Endothelial cell of umbilical vein (primary cell): ENCODE measurements around the gene SLC25A15. TPM values are rescaled to one million over a fixed set of nuclear protein-coding genes. Genes with fewer than 3 reads are reported as not detected.

Experiments
- Bru-seq: library from RNA; stranded (reverse); fragments of 400-500 nt; gene quantifications from one replicate; lab custom pipeline; 2021; lab: Mats Ljungman, UMichigan
- BruChase-seq, 2 experiments: library from RNA; stranded (reverse); fragments of 400-500 nt; gene quantifications; one replicate each; lab custom pipeline; 2021; lab: Mats Ljungman, UMichigan
- BruUV-seq: library from RNA; stranded (reverse); fragments of 400-500 nt; replicated peaks from 2 replicates; lab custom pipeline; 2021; lab: Mats Ljungman, UMichigan
- CTCF ChIA-PET: fragments of 300-600, 350-600 bp; sonication (Branson Sonifier 250); formaldehyde crosslinking; loops from one replicate; lab custom pipeline; 2021; ENCODE audit warnings: antibody characterized with exemption, inconsistent platforms; lab: Charles Lee
- POLR2A ChIA-PET: fragments of 300-600, 350-600 bp; sonication (Branson Sonifier 250); formaldehyde crosslinking; loops from one replicate; lab custom pipeline; 2021; ENCODE audit warnings: antibody characterized with exemption, inconsistent platforms; lab: Charles Lee
- DNase-seq: peaks from one replicate; pipeline ENCODE4 v3.0.0-alpha.2; 2011; ENCODE audit warnings: low read depth, low spot score
- FAIRE-seq: peaks from 2 replicates; lab custom pipeline; 2011; peaks lifted over from hg19 to GRCh38; lab: Jason Lieb, UNC
- H2AFZ ChIP-seq: 2 replicates; pipeline ENCODE4 v1.6.0; 2012; ENCODE audit warnings: low read depth, low read length, control low read depth, inconsistent platforms
- H3K27ac ChIP-seq: 2 replicates; pipeline ENCODE4 v1.5.1; 2011; ENCODE audit warnings: low read depth, mild to moderate bottlenecking, control low read depth, low read length, moderate library complexity; ENCODE audit not compliant: insufficient read depth
- H3K27me3 ChIP-seq, 2 experiments: 2 replicates each; pipeline versions ENCODE4 v1.6.0 to v1.6.1; 2011; ENCODE audit warnings: low read length in 2 of 2, mixed read lengths in 1 of 2; ENCODE audit not compliant: control insufficient read depth in 2 of 2, insufficient read depth in 2 of 2
- H3K36me3 ChIP-seq, 2 experiments: 2 replicates in 1 of 2; 3 replicates in 1 of 2; pipeline ENCODE4 v1.5.1; 2011; ENCODE audit warnings: low read length in 2 of 2, mild to moderate bottlenecking in 1 of 2, moderate library complexity in 1 of 2; ENCODE audit not compliant: control insufficient read depth in 2 of 2, insufficient read depth in 2 of 2; ENCODE audit errors: extremely low read depth in 1 of 2
- H3K4me1 ChIP-seq: 3 replicates; pipeline ENCODE4 v1.5.1; 2011; ENCODE audit warnings: mild to moderate bottlenecking, low read length; ENCODE audit not compliant: control insufficient read depth, insufficient read depth; ENCODE audit errors: extremely low read depth
- H3K4me2 ChIP-seq: 2 replicates; pipeline ENCODE4 v1.6.1; 2011; ENCODE audit warnings: low read length, control low read depth, mixed read lengths; ENCODE audit not compliant: insufficient read depth
- H3K4me3 ChIP-seq, 3 experiments: fragments of 200-600 bp in 1 of 3; sonication (generic), shearing (Covaris generic) in 1 of 3; replicated peaks in 1 of 3; 2 replicates each; pipeline ENCODE4 v1.5.1; 2011 to 2016; ENCODE audit warnings: control low read depth in 3 of 3, low read length in 3 of 3, mild to moderate bottlenecking in 2 of 3, inconsistent platforms in 1 of 3, low read depth in 1 of 3, moderate library complexity in 1 of 3; ENCODE audit not compliant: insufficient read depth in 1 of 3
- H3K79me2 ChIP-seq: 2 replicates; pipeline ENCODE4 v1.6.0; 2012; ENCODE audit warnings: low read length, inconsistent platforms; ENCODE audit not compliant: control insufficient read depth, insufficient read depth
- H3K9ac ChIP-seq: replicated peaks from 2 replicates; pipeline ENCODE3; 2011; ENCODE audit warnings: low read length, control low read depth; ENCODE audit not compliant: insufficient read depth; ENCODE audit errors: extremely low read depth
- H3K9me1 ChIP-seq: replicated peaks from 3 replicates; pipeline ENCODE4 v1.6.0; 2011; ENCODE audit warnings: mild to moderate bottlenecking, low read length; ENCODE audit not compliant: control insufficient read depth, insufficient read depth; ENCODE audit errors: extremely low read depth
- H3K9me3 ChIP-seq: replicated peaks from 2 replicates; pipeline ENCODE4 v1.5.1; 2012; ENCODE audit warnings: low read length, inconsistent platforms; ENCODE audit not compliant: control insufficient read depth, insufficient read depth
- H4K20me1 ChIP-seq: replicated peaks from 2 replicates; pipeline ENCODE3; 2011; ENCODE audit warnings: mild to moderate bottlenecking, low read length; ENCODE audit not compliant: control insufficient read depth, insufficient read depth; ENCODE audit errors: extremely low read depth
- CTCF ChIP-seq, 2 donors: IDR thresholded peaks; 1 replicate in 1 of 2; 2 replicates in 1 of 2; pipeline ENCODE4 v1.5.1; 2011; ENCODE audit warnings: low read length in 2 of 2, mild to moderate bottlenecking in 2 of 2, moderate library complexity in 2 of 2, control low read depth in 1 of 2, inconsistent platforms in 1 of 2, low read depth in 1 of 2; ENCODE audit not compliant: insufficient read depth in 1 of 2; ENCODE audit errors: extremely low read depth in 1 of 2
- EZH2 ChIP-seq: IDR thresholded peaks from 2 replicates; pipeline ENCODE4 v1.6.1; 2012; ENCODE audit warnings: borderline replicate concordance, low read depth, mild to moderate bottlenecking, moderate library complexity, low read length, inconsistent platforms; ENCODE audit not compliant: severe bottlenecking
- FOS ChIP-seq: IDR thresholded peaks from 2 replicates; pipeline ENCODE4 v1.6.1; 2011; ENCODE audit warnings: mild to moderate bottlenecking, low read length, moderate library complexity, borderline replicate concordance; ENCODE audit not compliant: insufficient read depth
- GATA2 ChIP-seq: IDR thresholded peaks from 2 replicates; pipeline ENCODE4 v1.7.0; 2011; ENCODE audit warnings: low read depth, mild to moderate bottlenecking, moderate library complexity, mixed read lengths, low read length; ENCODE audit not compliant: insufficient read length, insufficient read depth
- JUN ChIP-seq: IDR thresholded peaks from 2 replicates; pipeline ENCODE4 v1.6.1; 2011; ENCODE audit warnings: borderline replicate concordance, low read depth; ENCODE audit not compliant: insufficient read length, insufficient read depth
- MYC ChIP-seq: IDR thresholded peaks from one replicate; pipeline ENCODE4 v1.6.1; 2011; ENCODE audit warnings: mild to moderate bottlenecking, low read depth, low read length
- POLR2A ChIP-seq: IDR thresholded peaks from 2 replicates; pipeline ENCODE4 v1.6.1; 2012; ENCODE audit warnings: low read depth, mild to moderate bottlenecking, control low read depth, low read length
- POLR2AphosphoS5 ChIP-seq: IDR thresholded peaks from 2 replicates; pipeline ENCODE4 v1.6.1; 2012; ENCODE audit warnings: low read depth, mild to moderate bottlenecking, control low read depth, low read length, moderate library complexity; ENCODE audit not compliant: insufficient read depth
- dilution Hi-C: fragments of 300-500 bp; cut with MboI; formaldehyde crosslinking; loops from one replicate; pipeline ENCODE4 v1.15.0; 2019; ENCODE audit warnings: low sequenced_read_pairs; ENCODE audit not compliant: extremely low pct_ligation_motif_present
- intact Hi-C: fragments of 100-400 bp; cut with micrococcal nuclease; formaldehyde crosslinking; loops from one replicate; pipeline ENCODE4 v1.10.0; 2022
- long read RNA-seq: library from polyadenylated mRNA; stranded (forward); transcript quantifications from one replicate; pipeline ENCODE4 v2.0.0, GENCODE V29; 2021
- polyA minus RNA-seq, 3 experiments: library from RNA; depleted of rRNA, polyadenylated mRNA; stranded (reverse); fragments of >200 nt; gene quantifications; 1 replicate in 1 of 3; 2 replicates in 2 of 3; pipeline ENCODE4 v1.2.3, GENCODE V29; 2011
- polyA plus RNA-seq, 4 experiments: library from polyadenylated mRNA; depleted of rRNA in 3 of 4; stranded (reverse) in 3 of 4; unstranded in 1 of 4; fragments of >200 nt; gene quantifications; 2 replicates each; pipeline versions ENCODE4 v1.2.1 to v1.2.3, GENCODE V29; 2011 to 2012; ENCODE audit warnings: missing spikeins in 1 of 4
- total RNA-seq: library from RNA; stranded (reverse); gene quantifications from 2 replicates; pipeline ENCODE4 v1.2.3, GENCODE V29; 2021
- TF ChIP-seq, protein P1 (sequence below): IDR thresholded peaks from 2 replicates; pipeline ENCODE4 v1.6.1; 2011; ENCODE audit not compliant: insufficient read depth, insufficient read length

Gene SLC25A15
- 10.8 and 11.5 TPM in 2 replicates for total RNA-seq
- 6.8 and 7.1 TPM in 2 replicates for polyA plus RNA-seq
- polyA plus RNA-seq (2011; cell fraction: cytosol; rRNA removed): 7.2 and 8.2 TPM in 2 replicates
- polyA plus RNA-seq (2011; cell fraction: nucleus; rRNA removed): 4.1 and 5.1 TPM in 2 replicates
- 13.9 and 16.3 TPM in 2 replicates for polyA plus RNA-seq (2012)
- polyA minus RNA-seq: 20.3 and 21.7 TPM in 2 replicates
- polyA minus RNA-seq (2011; cell fraction: cytosol; rRNA and poly(A)+ RNA removed): 9.9 TPM
- polyA minus RNA-seq (2011; cell fraction: nucleus; rRNA and poly(A)+ RNA removed): 2.6 and 4.0 TPM in 2 replicates
- percentile 58 among the genes with signal in this experiment for Bru-seq, nascent RNA
- BruChase-seq, experiment 1, labeled RNA remaining after a 6-hour chase: percentile 59 among the genes with signal in this experiment
- BruChase-seq, experiment 2, labeled RNA remaining after a 2-hour chase: percentile 49 among the genes with signal in this experiment
- long read RNA-seq, partial matches to known transcripts: 0 of 5 reads
- long read RNA-seq, other reads (novel, unspliced or antisense): 1 of 5 reads

DNA sequence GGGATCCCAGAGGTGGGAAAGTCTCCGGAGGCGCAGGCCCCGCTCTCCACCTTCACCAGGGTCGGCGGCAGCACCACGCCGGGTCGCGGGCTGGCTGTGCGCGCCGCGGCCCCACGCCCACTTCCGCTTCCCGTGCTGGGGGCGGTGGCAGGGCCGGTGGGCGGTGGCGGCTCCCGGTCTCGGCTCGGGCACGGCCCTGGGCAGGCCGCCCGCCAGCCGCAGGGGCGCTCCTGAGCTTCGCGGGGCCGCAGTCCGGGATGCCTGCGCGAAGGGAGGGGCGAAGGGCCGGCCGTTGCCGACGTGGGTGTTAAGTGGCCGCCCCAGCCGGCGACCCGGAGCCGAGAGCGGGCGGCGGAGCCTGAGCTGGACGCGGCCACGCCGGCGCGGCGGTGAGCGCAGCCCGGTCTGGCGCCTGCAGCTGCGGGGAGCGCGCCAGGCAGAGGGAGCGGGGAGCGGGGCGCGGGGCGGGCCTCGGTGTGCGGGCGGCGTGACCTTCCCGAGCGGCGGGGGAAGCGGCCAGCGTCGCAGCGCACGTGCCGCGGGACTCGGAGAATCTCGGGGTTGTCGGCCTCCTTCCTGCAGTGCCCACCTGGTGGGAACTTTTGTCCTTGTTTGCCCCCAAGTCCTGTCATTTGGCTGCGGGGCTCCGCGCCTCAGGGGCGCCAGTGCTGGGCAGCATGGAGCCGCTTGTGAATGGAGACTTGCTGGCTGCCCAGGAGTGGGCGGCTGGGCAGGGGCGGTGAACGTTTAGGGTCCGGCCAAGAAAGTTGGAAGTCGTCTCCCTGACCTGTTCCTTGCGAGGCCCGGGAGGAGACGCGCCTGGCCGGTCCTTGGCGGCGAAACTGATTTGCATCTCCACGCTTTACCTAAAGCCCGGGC, at the start of gene SLC25A15:
SLC25A15 (plus strand) TSS at position 337 of the 879 bp plus-strand sequence. CDS start 3,616 bp downstream, outside the sequence.
- no peaks in the 10 kb centered on the region for H3K9me1 ChIP-seq
- H3K9ac ChIP-seq: peak within 1 kb of the TSS; percentile 82
- no peaks in the 10 kb centered on the region for H3K9me3 ChIP-seq
- intact Hi-C loops: loop anchor here (1.0 kb wide), 2 partner anchors 18 to 132 kb away; partner anchors contain the start of gene MRPS31
- peaks cover 3% of the 10 kb centered on the region for H3K79me2 ChIP-seq
- ChIA-PET POLR2A (no interaction called here), CTCF (interaction anchor here (1.2 to 2.8 kb wide), 7 partner anchors 9 to 1106 kb away, joined by 3 to 23 read pairs (median 4); no protein-coding TSS in a partner anchor)
- dilution Hi-C loops: no loop called here
- DNase-seq: peak; percentile 82
- H4K20me1 ChIP-seq: no peaks in the 10 kb centered on the region
- H2AFZ ChIP-seq: peak within 1 kb of the TSS; percentile 94
- no TSS peak for BruUV-seq
- peak within 1 kb of the TSS; percentile 37 for H3K27ac ChIP-seq
- FAIRE-seq: no peak
- TF ChIP-seq JUN: no peak
- TF ChIP-seq, protein P1, sequence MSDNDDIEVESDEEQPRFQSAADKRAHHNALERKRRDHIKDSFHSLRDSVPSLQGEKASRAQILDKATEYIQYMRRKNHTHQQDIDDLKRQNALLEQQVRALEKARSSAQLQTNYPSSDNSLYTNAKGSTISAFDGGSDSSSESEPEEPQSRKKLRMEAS: peak; percentile 20
- TF ChIP-seq POLR2AphosphoS5: peak; percentile 85
- TF ChIP-seq FOS: no peak
- TF ChIP-seq CTCF (IDR thresholded peaks at IDR 0.05; ENCODE audit: extremely low read depth in 1 of 2, insufficient read depth in 1 of 2, low read depth in 1 of 2, low read length in 2 of 2): peak; percentile 17 to 31
- no peak for TF ChIP-seq EZH2
- peak; percentile 77 for TF ChIP-seq POLR2A
- TF ChIP-seq GATA2: no peak
- TF ChIP-seq MYC: no peak
- no peaks in the 10 kb centered on the region for H3K27me3 ChIP-seq
- H3K4me3 ChIP-seq: peak within 1 kb of the TSS; percentile 57 to 66 (median 58)
- peak within 1 kb of the TSS; percentile 50 for H3K4me2 ChIP-seq
- H3K36me3 ChIP-seq: no peaks in the 10 kb centered on the region
- peaks cover 11% of the 10 kb centered on the region for H3K4me1 ChIP-seq
